CD4-positive, alpha-beta T cell (primary cell): ENCODE data around the gene RPEL1. TPM values are rescaled to one million over a fixed set of nuclear protein-coding genes. Genes with fewer than 3 reads are reported as not detected.

Experiments used
- ATAC-seq: fragments of 200-7000 bp; cut with Tn5 transposase; one replicate; pipeline ENCODE4 v1.10.0; 2022; ENCODE audit warnings: mild to moderate bottlenecking; ENCODE audit not compliant: poor library complexity
- CTCF ChIA-PET: fragments of 350-600 bp; sonication (Branson Sonifier 250); formaldehyde crosslinking; loops from one replicate; lab custom pipeline; 2021; ENCODE audit warnings: antibody characterized with exemption, inconsistent platforms; lab: Charles Lee
- POLR2A ChIA-PET: fragments of 350-600 bp; sonication (Branson Sonifier 250); formaldehyde crosslinking; loops from one replicate; lab custom pipeline; 2021; ENCODE audit warnings: antibody characterized with exemption, inconsistent platforms; lab: Charles Lee
- DNase-seq, 14 experiments: peaks; one replicate each; pipeline ENCODE4 v3.0.0-alpha.2; 2013 to 2020; ENCODE audit warnings: mixed read lengths in 2 of 14
- H3K27ac ChIP-seq, 2 donors: one replicate each; pipeline versions ENCODE4 v1.5.1 to v1.7.0; 2013; ENCODE audit warnings: low read length in 2 of 2, low read depth in 1 of 2, mild to moderate bottlenecking in 1 of 2
- H3K27me3 ChIP-seq, 2 experiments: 1 replicate in 1 of 2; 2 replicates in 1 of 2; pipeline versions ENCODE4 v1.6.1 to v1.7.0; 2013; ENCODE audit warnings: low read length in 2 of 2, control low read depth in 1 of 2, mild to moderate bottlenecking in 1 of 2, moderate library complexity in 1 of 2; ENCODE audit not compliant: insufficient read depth in 2 of 2, control insufficient read depth in 1 of 2
- H3K36me3 ChIP-seq: one replicate; pipeline ENCODE4 v1.6.1; 2013; ENCODE audit warnings: low read length, control low read depth; ENCODE audit not compliant: insufficient read depth
- H3K4me1 ChIP-seq: one replicate; pipeline ENCODE4 v1.6.1; 2013; ENCODE audit warnings: low read length, control low read depth; ENCODE audit not compliant: insufficient read depth
- H3K4me3 ChIP-seq: one replicate; pipeline ENCODE4 v1.5.1; 2013; ENCODE audit warnings: mild to moderate bottlenecking, low read length, moderate library complexity
- H3K9me3 ChIP-seq, 2 experiments: 1 replicate in 1 of 2; 2 replicates in 1 of 2; pipeline versions ENCODE4 v1.6.1 to v1.7.0; 2013; ENCODE audit warnings: low read length in 2 of 2, mild to moderate bottlenecking in 2 of 2, control low read depth in 1 of 2, moderate library complexity in 1 of 2; ENCODE audit not compliant: control insufficient read depth in 1 of 2, insufficient read depth in 1 of 2
- H3K27ac Mint-ChIP-seq: one replicate; pipeline ENCODE4 v1.8.0; 2020; ENCODE audit warnings: mixed read lengths
- H3K27me3 Mint-ChIP-seq: one replicate; pipeline ENCODE4 v1.8.0; 2021; ENCODE audit warnings: mixed read lengths
- H3K36me3 Mint-ChIP-seq: one replicate; pipeline ENCODE4 v1.8.0; 2021; ENCODE audit warnings: low read depth, mixed read lengths
- H3K4me1 Mint-ChIP-seq: one replicate; pipeline ENCODE4 v1.8.0; 2021; ENCODE audit warnings: low read depth, mixed read lengths
- H3K4me3 Mint-ChIP-seq: one replicate; pipeline ENCODE4 v1.8.0; 2020; ENCODE audit warnings: mild to moderate bottlenecking, mixed read lengths
- H3K9me3 Mint-ChIP-seq: one replicate; pipeline ENCODE4 v1.8.0; 2020; ENCODE audit warnings: mixed read lengths
- intact Hi-C, 2 experiments: fragments of 100-400 bp; cut with DNase I in 1 of 2; cut with micrococcal nuclease in 1 of 2; formaldehyde crosslinking; loops; one replicate each; pipeline versions ENCODE4 v1.15.1 to v1.9.0; 2023 to 2025; cut with DNase I, micrococcal nuclease
- total RNA-seq, 174 experiments: library from RNA in 2 of 174; stranded (reverse) in 2 of 174; gene quantifications; one replicate each; pipeline ENCODE4 v1.2.3 and lab custom pipeline; 2021 to 2026
- TF ChIP-seq, protein P1 (sequence below): fragments of 200-600 bp; IDR thresholded peaks from one replicate; pipeline ENCODE4 v1.8.0; 2022; ENCODE audit warnings: antibody characterized with exemption, mild to moderate bottlenecking

Gene RPEL1
- total RNA-seq, 2 experiments from 2014 or later, result not detected

GRCh38 chr10:103231047-103231551, 14.6 kb upstream of the RPEL1 start:
- Mint-ChIP-seq H3K27ac (no peak overlapping the region), H3K36me3 (no peaks in the 10 kb centered on the region), H3K9me3 (no peaks in the 10 kb centered on the region), H3K4me3 (no peak overlapping the region), H3K27me3 (no peaks in the 10 kb centered on the region), H3K4me1 (no peaks in the 10 kb centered on the region)
- intact Hi-C loops, result loop anchor here in 1 of 2 experiments (10.0 kb wide), 1 partner anchor 96 kb away; no protein-coding TSS in a partner anchor
- DNase-seq (no peak), ATAC-seq (no peak)
- Histone ChIP-seq H3K36me3 (no peaks in the 10 kb centered on the region), H3K27me3 (no peaks in the 10 kb centered on the region), H3K4me3 (no peak overlapping the region), H3K27ac (no peak overlapping the region), H3K9me3 (no peaks in the 10 kb centered on the region), H3K4me1 (no peaks in the 10 kb centered on the region)
- TF ChIP-seq, protein P1, sequence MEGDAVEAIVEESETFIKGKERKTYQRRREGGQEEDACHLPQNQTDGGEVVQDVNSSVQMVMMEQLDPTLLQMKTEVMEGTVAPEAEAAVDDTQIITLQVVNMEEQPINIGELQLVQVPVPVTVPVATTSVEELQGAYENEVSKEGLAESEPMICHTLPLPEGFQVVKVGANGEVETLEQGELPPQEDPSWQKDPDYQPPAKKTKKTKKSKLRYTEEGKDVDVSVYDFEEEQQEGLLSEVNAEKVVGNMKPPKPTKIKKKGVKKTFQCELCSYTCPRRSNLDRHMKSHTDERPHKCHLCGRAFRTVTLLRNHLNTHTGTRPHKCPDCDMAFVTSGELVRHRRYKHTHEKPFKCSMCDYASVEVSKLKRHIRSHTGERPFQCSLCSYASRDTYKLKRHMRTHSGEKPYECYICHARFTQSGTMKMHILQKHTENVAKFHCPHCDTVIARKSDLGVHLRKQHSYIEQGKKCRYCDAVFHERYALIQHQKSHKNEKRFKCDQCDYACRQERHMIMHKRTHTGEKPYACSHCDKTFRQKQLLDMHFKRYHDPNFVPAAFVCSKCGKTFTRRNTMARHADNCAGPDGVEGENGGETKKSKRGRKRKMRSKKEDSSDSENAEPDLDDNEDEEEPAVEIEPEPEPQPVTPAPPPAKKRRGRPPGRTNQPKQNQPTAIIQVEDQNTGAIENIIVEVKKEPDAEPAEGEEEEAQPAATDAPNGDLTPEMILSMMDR, result no peak
- CTCF ChIA-PET, result no interaction called here
- POLR2A ChIA-PET, result no interaction called here

DNA sequence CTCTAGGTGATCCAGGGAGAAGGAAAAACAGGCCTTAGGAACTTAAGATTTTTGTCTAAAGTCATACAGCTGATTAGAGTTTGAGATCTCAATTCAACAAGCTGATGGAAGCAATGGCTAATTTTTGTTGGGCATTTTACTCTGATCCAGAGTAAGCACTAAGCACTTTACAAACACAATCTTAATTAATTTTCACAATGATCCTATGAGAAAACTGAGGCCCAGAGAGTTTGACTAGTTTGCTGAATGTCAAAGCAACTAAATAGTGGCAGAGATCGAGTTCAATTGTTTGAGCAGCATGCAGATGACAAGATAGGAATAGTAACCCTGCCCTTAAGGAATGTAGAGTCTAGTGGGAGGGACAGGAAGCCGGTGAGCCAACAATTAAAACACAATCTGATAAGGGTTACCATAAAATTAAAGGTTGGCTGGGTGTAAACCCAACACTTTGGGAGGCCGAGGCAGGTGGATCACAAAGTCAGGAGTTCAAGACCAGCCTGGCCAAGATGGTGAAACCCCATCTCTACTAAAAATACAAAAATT, 13.5 kb upstream of the RPEL1 start:
- no peaks in the 10 kb centered on the region for H3K4me1 ChIP-seq
- H3K36me3 ChIP-seq, result no peaks in the 10 kb centered on the region
- H3K27me3 Mint-ChIP-seq, result no peaks in the 10 kb centered on the region
- no peak overlapping the region for H3K27ac ChIP-seq
- no peak overlapping the region for H3K4me3 ChIP-seq
- H3K36me3 Mint-ChIP-seq, result no peaks in the 10 kb centered on the region
- ChIA-PET POLR2A (no interaction called here), CTCF (no interaction called here)
- ATAC-seq, result no peak
- no peaks in the 10 kb centered on the region for H3K27me3 ChIP-seq
- no peak overlapping the region for H3K27ac Mint-ChIP-seq
- no peaks in the 10 kb centered on the region for H3K4me1 Mint-ChIP-seq
- no peak for DNase-seq
- no peaks in the 10 kb centered on the region for H3K9me3 ChIP-seq
- TF ChIP-seq, protein P1, result no peak
- intact Hi-C loops, result loop anchor here in 1 of 2 experiments (10.0 kb wide), 1 partner anchor 97 kb away; no protein-coding TSS in a partner anchor
- H3K9me3 Mint-ChIP-seq, result no peaks in the 10 kb centered on the region
- no peak overlapping the region for H3K4me3 Mint-ChIP-seq

GRCh38 chr10:103232772-103233488, 12.8 kb upstream of the RPEL1 start:
- H3K36me3 Mint-ChIP-seq, result no peaks in the 10 kb centered on the region
- no peak overlapping the region for H3K27ac Mint-ChIP-seq
- TF ChIP-seq, protein P1, result no peak
- no peak overlapping the region for H3K4me3 Mint-ChIP-seq
- DNase-seq (no peak), ATAC-seq (no peak)
- Histone ChIP-seq H3K4me1 (no peaks in the 10 kb centered on the region), H3K9me3 (no peaks in the 10 kb centered on the region), H3K27me3 (no peaks in the 10 kb centered on the region), H3K36me3 (no peaks in the 10 kb centered on the region), H3K4me3 (no peak overlapping the region), H3K27ac (no peak overlapping the region)
- CTCF ChIA-PET, result no interaction called here
- H3K27me3 Mint-ChIP-seq, result no peaks in the 10 kb centered on the region
- no peaks in the 10 kb centered on the region for H3K4me1 Mint-ChIP-seq
- intact Hi-C loops, result loop anchor here in 1 of 2 experiments (10.0 kb wide), 1 partner anchor 98 kb away; no protein-coding TSS in a partner anchor
- no peaks in the 10 kb centered on the region for H3K9me3 Mint-ChIP-seq
- POLR2A ChIA-PET, result no interaction called here
